PC-3 (cell line): ENCODE measurements around the gene CBX5. TPM values are rescaled to one million over a fixed set of nuclear protein-coding genes. Genes with fewer than 3 reads are reported as not detected.

ENCODE experiments used
- ATAC-seq: fragments of 200-7000 bp; cut with Tn5 transposase; 2 replicates; pipeline ENCODE4 v1.9.1; 2020; ENCODE audit warnings: mild to moderate bottlenecking, moderate library complexity
- BruUV-seq: library from RNA; stranded (reverse); fragments of 400-500 nt; replicated peaks from 2 replicates; lab custom pipeline; 2021; lab: Mats Ljungman, UMichigan
- CTCF ChIA-PET: fragments of 300-600 bp; sonication (Branson Sonifier 250); formaldehyde crosslinking; loops from one replicate; lab custom pipeline; 2022; ENCODE audit warnings: antibody characterized with exemption; lab: Charles Lee
- POLR2A ChIA-PET: fragments of 300-600 bp; sonication (Branson Sonifier 250); formaldehyde crosslinking; loops from one replicate; lab custom pipeline; 2022; ENCODE audit warnings: antibody characterized with exemption; ENCODE audit not compliant: unreplicated experiment; lab: Charles Lee
- DNase-seq: peaks from one replicate; pipeline ENCODE4 v3.0.0-alpha.2; 2015
- H2AFZ ChIP-seq: fragments of 300-600 bp; sonication (generic); 2 replicates; pipeline ENCODE4 v1.6.0; 2016; ENCODE audit warnings: antibody characterized with exemption, low read length
- H3F3A ChIP-seq: fragments of 300-600 bp; sonication (generic); one replicate; pipeline ENCODE4 v1.6.0; 2017; ENCODE audit warnings: antibody characterized with exemption, low read length, control low read depth, mild to moderate bottlenecking; ENCODE audit not compliant: unreplicated experiment
- H3K27ac ChIP-seq: fragments of 300-600 bp; sonication (generic); 2 replicates; pipeline ENCODE4 v1.5.1; 2016; ENCODE audit warnings: mild to moderate bottlenecking, low read length
- H3K27me3 ChIP-seq: fragments of 300-600 bp; sonication (generic); 2 replicates; pipeline ENCODE4 v1.6.1; 2016; ENCODE audit warnings: low read length, mixed read lengths
- H3K36me3 ChIP-seq: fragments of 300-600 bp; sonication (generic); 2 replicates; pipeline ENCODE4 v1.6.1; 2016; ENCODE audit warnings: low read depth, mixed run types, low read length, mixed read lengths
- H3K4me1 ChIP-seq: fragments of 300-600 bp; sonication (generic); 2 replicates; pipeline ENCODE4 v1.5.1; 2016; ENCODE audit warnings: low read length; ENCODE audit not compliant: insufficient read depth
- H3K4me2 ChIP-seq: fragments of 300-600 bp; sonication (generic); 2 replicates; pipeline ENCODE4 v1.6.0; 2016; ENCODE audit warnings: low read length
- H3K4me3 ChIP-seq: fragments of 300-600 bp; sonication (generic); 2 replicates; pipeline ENCODE4 v1.5.1; 2016; ENCODE audit warnings: mild to moderate bottlenecking, low read length, mixed read lengths
- H3K79me2 ChIP-seq: fragments of 300-600 bp; sonication (generic); 2 replicates; pipeline ENCODE4 v1.6.1; 2017; ENCODE audit warnings: low read length, mixed read lengths
- H3K9ac ChIP-seq: fragments of 300-600 bp; sonication (generic); 2 replicates; pipeline ENCODE4 v1.6.0; 2016; ENCODE audit warnings: mild to moderate bottlenecking, low read length
- H3K9me2 ChIP-seq: fragments of 300-600 bp; sonication (generic); replicated peaks from 2 replicates; pipeline ENCODE4 v1.6.1; 2016; ENCODE audit warnings: mixed run types, low read length, mixed read lengths
- H3K9me3 ChIP-seq: fragments of 300-600 bp; sonication (generic); 2 replicates; pipeline ENCODE4 v1.6.1; 2016; ENCODE audit warnings: low read length, mixed read lengths
- H4K20me1 ChIP-seq: fragments of 300-600 bp; sonication (generic); 2 replicates; pipeline ENCODE4 v1.6.1; 2016; ENCODE audit warnings: low read length, mixed read lengths
- EZH2 ChIP-seq: fragments of 300-600 bp; sonication (generic); IDR thresholded peaks from one replicate; pipeline ENCODE4 v1.6.1; 2017; ENCODE audit warnings: antibody characterized with exemption, mild to moderate bottlenecking, low read length; ENCODE audit not compliant: unreplicated experiment
- EZH2phosphoT487 ChIP-seq: fragments of 300-600 bp; sonication (generic); IDR thresholded peaks from 2 replicates; pipeline ENCODE4 v1.6.1; 2018; ENCODE audit warnings: mild to moderate bottlenecking, antibody characterized with exemption, low read length, borderline replicate concordance
- intact Hi-C: fragments of 100-400 bp; cut with micrococcal nuclease; formaldehyde crosslinking; loops from 2 replicates; pipeline ENCODE4 v1.9.0; 2023
- total RNA-seq: library from RNA; depleted of rRNA; stranded (reverse); fragments of >200 nt; gene quantifications from 2 replicates; pipeline ENCODE4 v1.2.3, GENCODE V29; 2014
- TF ChIP-seq, protein P1 (sequence below): fragments of 300-600 bp; sonication (generic); conservative IDR thresholded peaks from 2 replicates; pipeline ENCODE4 v1.5.1; 2017; ENCODE audit warnings: antibody characterized with exemption, low read depth, mild to moderate bottlenecking, low read length

The CBX5 gene
- total RNA-seq, 1 experiment from 2014 or later: 14.9 TPM

DNA sequence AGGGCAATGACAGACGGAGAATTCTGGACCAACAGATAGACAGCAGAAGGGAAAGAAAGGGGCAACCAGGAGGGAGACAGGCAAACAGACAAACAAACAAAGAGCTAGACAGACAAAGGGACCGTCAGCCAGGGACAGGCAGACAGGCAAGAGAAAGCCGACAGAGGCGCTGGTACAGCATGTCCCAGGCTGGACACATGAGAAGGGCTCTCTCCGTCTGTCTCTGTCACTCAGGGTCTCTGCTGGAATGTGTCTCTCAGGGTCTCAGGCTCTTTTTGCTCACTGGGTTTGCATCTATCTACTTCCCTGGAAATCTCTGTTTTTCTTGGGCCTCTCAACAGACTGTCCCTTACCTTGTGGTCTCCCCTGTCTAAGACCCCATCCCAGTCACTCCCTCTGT, 82.9 kb downstream of the CBX5 start:
- Histone ChIP-seq H3K36me3 (no peaks in the 10 kb centered on the region), H3K27ac (no peak overlapping the region), H3K4me1 (peaks cover 8% of the 10 kb centered on the region), H3K9me3 (no peaks in the 10 kb centered on the region), H3K9ac (no peak overlapping the region), H3K4me3 (no peak overlapping the region), H2AFZ (peak overlapping the region; percentile 39), H3K9me2 (no peaks in the 10 kb centered on the region), H3K4me2 (peak overlapping the region; percentile 53; the same call in 1 of the 2 replicates), H3K79me2 (no peaks in the 10 kb centered on the region), H4K20me1 (no peaks in the 10 kb centered on the region), H3F3A (no peaks in the 10 kb centered on the region), H3K27me3 (no peaks in the 10 kb centered on the region)
- ATAC-seq: no peak
- DNase-seq: no peak
- intact Hi-C loops: no loop called here
- ChIA-PET POLR2A (no interaction called here), CTCF (interaction anchor here (0.6 kb wide), 1 partner anchor 10 kb away, joined by 4 read pairs; no protein-coding TSS in a partner anchor)
- TF ChIP-seq, protein P1, sequence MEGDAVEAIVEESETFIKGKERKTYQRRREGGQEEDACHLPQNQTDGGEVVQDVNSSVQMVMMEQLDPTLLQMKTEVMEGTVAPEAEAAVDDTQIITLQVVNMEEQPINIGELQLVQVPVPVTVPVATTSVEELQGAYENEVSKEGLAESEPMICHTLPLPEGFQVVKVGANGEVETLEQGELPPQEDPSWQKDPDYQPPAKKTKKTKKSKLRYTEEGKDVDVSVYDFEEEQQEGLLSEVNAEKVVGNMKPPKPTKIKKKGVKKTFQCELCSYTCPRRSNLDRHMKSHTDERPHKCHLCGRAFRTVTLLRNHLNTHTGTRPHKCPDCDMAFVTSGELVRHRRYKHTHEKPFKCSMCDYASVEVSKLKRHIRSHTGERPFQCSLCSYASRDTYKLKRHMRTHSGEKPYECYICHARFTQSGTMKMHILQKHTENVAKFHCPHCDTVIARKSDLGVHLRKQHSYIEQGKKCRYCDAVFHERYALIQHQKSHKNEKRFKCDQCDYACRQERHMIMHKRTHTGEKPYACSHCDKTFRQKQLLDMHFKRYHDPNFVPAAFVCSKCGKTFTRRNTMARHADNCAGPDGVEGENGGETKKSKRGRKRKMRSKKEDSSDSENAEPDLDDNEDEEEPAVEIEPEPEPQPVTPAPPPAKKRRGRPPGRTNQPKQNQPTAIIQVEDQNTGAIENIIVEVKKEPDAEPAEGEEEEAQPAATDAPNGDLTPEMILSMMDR: no peak
- TF ChIP-seq EZH2 (no peak), EZH2phosphoT487 (no peak)
- no TSS peak for BruUV-seq

DNA sequence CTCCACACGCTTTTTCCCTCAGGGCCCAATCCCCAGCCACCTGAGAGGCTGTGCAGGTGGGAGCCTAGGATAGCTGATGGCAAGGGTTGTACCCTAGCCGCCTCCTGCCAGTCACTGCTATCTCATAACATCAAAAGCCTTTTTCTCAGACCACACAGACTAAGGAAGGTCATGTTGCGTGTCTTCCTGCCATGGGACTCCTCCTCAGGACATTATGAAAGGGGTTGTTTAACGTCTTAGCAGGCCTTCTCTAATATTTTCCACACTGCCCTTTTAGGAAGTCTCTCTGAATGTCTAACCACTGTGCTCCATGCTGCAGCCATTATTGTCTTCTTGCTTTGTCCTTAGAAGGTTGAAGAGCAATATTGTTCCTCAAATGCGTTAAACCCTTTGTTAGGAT, 83.5 kb downstream of the CBX5 start:
- Histone ChIP-seq H3K27ac (no peak overlapping the region), H3F3A (no peaks in the 10 kb centered on the region), H3K79me2 (no peaks in the 10 kb centered on the region), H3K27me3 (no peaks in the 10 kb centered on the region), H4K20me1 (no peaks in the 10 kb centered on the region), H3K9ac (no peak overlapping the region), H3K4me2 (no peak overlapping the region), H3K36me3 (no peaks in the 10 kb centered on the region), H2AFZ (no peak overlapping the region), H3K9me2 (no peaks in the 10 kb centered on the region), H3K4me1 (peaks cover 8% of the 10 kb centered on the region), H3K9me3 (no peaks in the 10 kb centered on the region), H3K4me3 (no peak overlapping the region)
- no peak for DNase-seq
- POLR2A ChIA-PET: no interaction called here
- TF ChIP-seq, protein P1: no peak
- TF ChIP-seq EZH2 (no peak), EZH2phosphoT487 (no peak)
- CTCF ChIA-PET: no interaction called here
- ATAC-seq: no peak
- intact Hi-C loops: no loop called here
- BruUV-seq: no TSS peak

DNA sequence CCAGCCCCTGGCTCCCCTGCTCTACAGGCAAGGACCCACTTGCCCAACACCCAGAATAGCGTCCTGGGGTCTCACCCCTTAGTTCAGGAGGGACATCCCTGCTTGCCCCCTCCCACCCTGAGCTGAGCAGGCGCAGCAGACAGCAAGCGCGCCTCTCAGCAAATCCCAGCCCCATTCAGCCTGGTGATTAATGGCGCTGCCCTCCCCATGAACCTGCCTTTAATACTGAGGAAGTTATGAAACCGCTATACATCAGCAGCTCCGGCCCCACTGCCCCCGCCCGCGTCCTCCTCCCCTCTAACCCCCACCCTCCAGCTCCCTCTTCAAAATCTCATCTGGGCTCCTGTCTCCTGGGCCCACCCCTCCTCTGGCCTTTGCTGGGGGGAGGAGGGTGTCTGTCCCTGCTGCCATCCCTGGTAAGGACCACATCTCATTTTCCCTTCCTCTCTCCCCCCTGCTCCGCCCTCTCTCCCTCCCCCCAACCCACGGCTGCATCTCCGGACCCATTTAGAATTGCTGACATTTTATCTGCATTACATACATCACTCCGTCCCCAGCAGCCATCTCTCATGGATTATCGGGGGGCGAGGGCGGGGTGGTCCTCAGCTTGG, 84.1 kb downstream of the CBX5 start:
- no peak for ATAC-seq
- H2AFZ ChIP-seq: no peak overlapping the region
- intact Hi-C loops: no loop called here

More for the DNA sequence above, 84.1 kb downstream of the CBX5 start:
- H3K36me3 ChIP-seq: no peaks in the 10 kb centered on the region
- TF ChIP-seq EZH2phosphoT487 (no peak), EZH2 (no peak)
- TF ChIP-seq, protein P1: no peak
- no peaks in the 10 kb centered on the region for H3K79me2 ChIP-seq
- H4K20me1 ChIP-seq: no peaks in the 10 kb centered on the region
- H3K4me3 ChIP-seq: no peak overlapping the region
- H3K27ac ChIP-seq: no peak overlapping the region
- no peak overlapping the region for H3K4me2 ChIP-seq
- no peaks in the 10 kb centered on the region for H3F3A ChIP-seq
- BruUV-seq: no TSS peak
- CTCF ChIA-PET: no interaction called here
- H3K9me3 ChIP-seq: no peaks in the 10 kb centered on the region
- POLR2A ChIA-PET: no interaction called here
- DNase-seq: no peak
- no peaks in the 10 kb centered on the region for H3K27me3 ChIP-seq
- no peak overlapping the region for H3K9ac ChIP-seq
- H3K9me2 ChIP-seq: no peaks in the 10 kb centered on the region
- peaks cover 14% of the 10 kb centered on the region for H3K4me1 ChIP-seq
